ENCODE results near the gene GAR1.
"Not testable (repeated sequence)": the region's sequence is repeated elsewhere in the genome, so short reads cannot be mapped to it uniquely, and the experiment has no call there.

Gene GAR1

DNA sequence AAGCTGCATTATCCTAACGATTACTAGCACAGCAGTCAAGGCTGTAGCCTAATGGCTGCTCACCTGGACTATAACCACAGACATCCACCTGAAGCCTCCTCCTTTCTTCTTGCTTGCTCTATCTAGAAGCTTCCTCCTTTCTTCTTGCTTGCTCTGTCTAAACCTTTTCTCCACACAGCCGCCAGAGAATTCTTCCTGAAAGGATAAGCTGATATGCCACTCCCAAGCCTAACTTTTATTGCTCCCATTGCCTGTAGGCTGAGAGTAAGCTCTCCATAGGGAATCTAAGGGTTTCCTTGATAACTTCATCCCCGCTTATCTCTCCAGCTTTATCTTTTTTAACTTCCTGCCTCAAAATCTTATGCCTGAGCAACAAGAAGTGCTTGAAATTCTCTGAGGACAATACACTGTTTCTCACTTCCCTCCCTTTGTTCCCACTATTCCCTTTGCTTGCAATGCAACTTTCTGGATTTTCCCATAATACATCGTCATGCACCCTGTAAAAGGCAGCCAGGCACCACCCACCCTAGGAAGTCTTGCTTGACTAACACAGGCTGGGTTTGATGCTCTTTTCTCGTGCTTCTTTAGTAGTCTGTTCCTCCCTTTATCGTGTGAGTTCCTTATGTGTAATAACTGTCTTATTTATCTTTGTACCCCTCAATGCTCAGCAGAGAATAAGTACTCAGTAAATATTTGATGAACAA is 31.0 kb downstream of the GAR1 start:
- DNase-seq (ENCODE audit: low read depth) = no peak

- DNase-seq (ENCODE audit: low read depth) = no peak
These were observed 32.4 kb downstream of the GAR1 start, which contains the start of gene LRIT3 for GRCh38 chr4:109847896-109848442. Gene LRIT3 (plus strand): TSS chr4:109848107. CDS start chr4:109848202, 95 bp downstream.

DNA sequence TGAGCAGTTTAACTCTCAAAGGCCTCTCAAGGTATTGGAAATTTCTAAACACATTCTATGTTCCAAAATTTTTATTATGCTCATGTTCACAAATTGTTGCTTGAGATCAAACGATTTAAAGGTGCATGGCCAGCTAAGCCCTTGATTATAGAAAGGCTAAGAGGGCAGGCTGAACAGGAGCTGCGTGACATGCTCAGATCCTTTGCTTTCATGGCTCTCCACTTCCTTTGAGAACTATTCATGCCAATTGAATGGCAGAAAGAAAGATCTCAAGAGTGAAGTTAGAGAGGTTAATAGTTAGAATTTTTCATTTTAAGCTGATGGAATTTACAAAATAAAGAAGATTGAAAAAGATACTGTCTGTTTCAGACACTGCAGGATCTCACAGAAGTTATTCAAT is 32.9 kb downstream of the GAR1 start:
- no peak for DNase-seq (ENCODE audit: low read depth)

DNA sequence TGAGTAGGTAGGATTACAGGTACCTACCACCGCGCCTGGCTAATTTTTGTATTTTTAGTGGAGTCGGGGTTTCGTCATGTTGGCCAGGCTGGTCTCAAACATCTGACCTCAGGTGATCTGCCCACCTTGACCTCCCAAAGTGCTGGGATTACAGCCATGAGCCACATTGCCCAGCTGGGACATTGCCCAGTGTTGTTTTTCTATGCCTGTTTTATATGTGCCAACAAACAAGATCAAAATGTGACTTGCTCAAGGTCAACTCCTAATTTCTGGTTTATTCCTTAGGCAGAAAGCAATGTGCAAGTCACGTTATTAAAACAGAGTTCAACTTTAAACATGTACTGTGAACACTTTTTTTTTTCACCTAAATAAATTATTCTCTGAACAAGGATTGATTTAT is 35.0 kb downstream of the GAR1 start:
- DNase-seq (ENCODE audit: low read depth) = no peak

- not testable (repeated sequence) for DNase-seq (ENCODE audit: low read depth)
These were observed 44.1 kb downstream of the GAR1 start for GRCh38 chr4:109859426-109860300.

GRCh38 chr4:109861271-109861670 is 45.7 kb downstream of the GAR1 start:
- DNase-seq (ENCODE audit: low read depth) = no peak

- no peak for DNase-seq (ENCODE audit: low read depth)
These were observed 46.5 kb downstream of the GAR1 start for GRCh38 chr4:109861916-109862511.

DNA sequence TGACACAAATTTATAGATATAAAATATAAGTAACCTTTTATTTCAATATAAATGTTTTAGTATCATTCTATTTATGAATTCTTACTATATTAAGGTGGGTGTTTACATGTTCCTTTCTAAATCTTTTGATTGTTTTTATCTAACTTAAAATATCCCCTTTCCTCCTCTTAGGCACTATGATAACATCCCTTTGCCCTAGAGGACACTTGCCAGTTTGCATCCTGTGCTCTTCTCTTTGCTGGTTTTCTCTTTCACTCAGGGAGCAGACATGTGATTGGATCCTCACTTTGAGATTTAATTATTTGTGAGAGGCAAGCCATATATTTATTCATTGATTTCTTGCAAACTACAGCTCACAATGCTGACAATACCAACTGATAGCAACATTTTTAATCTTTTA is 48.6 kb downstream of the GAR1 start:
- no peak for DNase-seq (ENCODE audit: low read depth)

DNA sequence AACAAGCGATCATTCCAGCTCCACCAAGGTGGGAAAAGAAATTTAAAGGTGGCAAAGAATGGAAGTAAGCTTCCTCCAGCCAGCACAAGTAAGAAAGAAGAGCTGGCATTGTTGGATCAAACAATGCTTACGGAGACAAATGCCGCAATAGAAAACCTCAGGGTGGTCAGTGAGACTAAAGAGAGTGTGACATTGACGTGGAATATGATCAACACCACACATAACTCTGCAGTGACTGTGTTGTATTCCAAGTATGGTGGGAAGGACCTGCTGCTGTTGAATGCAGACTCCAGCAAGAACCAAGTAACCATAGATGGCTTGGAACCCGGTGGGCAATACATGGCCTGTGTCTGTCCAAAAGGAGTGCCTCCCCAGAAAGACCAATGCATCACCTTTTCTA is 54.5 kb downstream of the GAR1 start:
- DNase-seq (ENCODE audit: low read depth) = no peak

DNA sequence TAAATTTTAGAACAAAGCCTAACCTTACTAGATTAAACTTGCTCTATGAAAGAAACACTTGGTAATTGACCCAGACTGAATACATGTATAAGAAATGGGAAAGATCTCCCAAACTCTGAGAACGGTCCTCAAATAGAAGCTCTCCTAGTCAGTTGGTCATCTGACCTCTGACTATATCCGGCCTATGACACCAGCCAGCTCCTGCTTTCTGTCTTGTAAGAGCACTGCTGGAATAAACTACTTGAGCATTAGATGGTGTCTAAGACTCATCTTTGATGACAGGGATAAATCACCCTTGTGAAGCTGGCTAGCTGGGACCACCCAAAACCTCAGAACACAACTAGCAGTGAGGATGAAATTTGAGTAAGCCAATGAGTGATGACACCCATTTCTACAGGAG is 56.5 kb downstream of the GAR1 start:
- no peak for DNase-seq (ENCODE audit: low read depth)

GRCh38 chr4:109872950-109873656 is 57.5 kb downstream of the GAR1 start:
- no peak for DNase-seq (ENCODE audit: low read depth)

DNA sequence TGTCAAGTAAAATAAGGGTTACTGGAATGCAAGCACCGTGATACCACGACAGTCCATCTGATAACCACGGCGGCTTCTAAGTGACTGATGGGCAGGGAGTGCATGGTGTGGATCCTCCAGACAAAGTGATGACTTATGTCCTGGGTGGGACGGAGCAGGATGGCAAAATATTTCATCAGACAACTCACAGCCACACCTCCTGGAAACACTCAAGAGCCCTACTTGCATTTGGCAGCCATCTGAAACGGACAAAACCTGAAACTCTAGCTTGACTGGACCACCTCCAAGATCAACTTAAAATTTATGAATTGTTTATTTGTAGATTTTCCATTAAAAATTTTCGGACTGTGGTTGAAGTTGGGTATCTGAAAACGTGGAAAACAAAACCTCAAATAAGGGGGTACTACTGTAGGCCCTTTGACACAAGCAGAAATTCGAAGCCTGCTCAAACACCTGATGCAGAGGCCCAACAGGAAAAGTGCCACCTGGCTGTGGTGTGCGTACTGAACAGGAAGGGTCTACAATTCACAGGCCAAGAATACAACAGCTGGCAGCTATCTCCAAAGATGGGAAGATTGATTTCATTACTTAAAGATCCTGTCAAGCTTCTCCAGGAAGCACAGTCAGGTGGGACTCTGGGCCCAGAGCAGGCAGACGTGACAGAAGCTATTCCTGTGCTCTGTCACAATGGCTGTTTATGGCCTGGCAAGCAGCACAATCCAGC is 58.4 kb downstream of the GAR1 start:
- DNase-seq (ENCODE audit: low read depth) = no peak

Data from activated T-cell treated with anti-CD3 and anti-CD28 coated beads for 1 hour (primary cell).